Left ventricle myocardium superior (tissue), 1 donor: Measurements from ENCODE around the gene NEK8. TPM values are rescaled to one million over a fixed set of nuclear protein-coding genes. Genes with fewer than 3 reads are reported as not detected.

ENCODE experiments used
- ATAC-seq: fragments of 200-7000 bp; cut with Tn5 transposase; one replicate; pipeline ENCODE4 v1.9.1; 2020; ENCODE audit warnings: mild to moderate bottlenecking, moderate library complexity
- DNase-seq: peaks from one replicate; pipeline ENCODE4 v3.0.0-alpha.2; 2020
- intact Hi-C: fragments of 100-400 bp; cut with micrococcal nuclease; formaldehyde crosslinking; loops from one replicate; pipeline ENCODE4 v1.11.0; 2022
- total RNA-seq: library from RNA; stranded (reverse); fragmentation: NEBNext Ultra II Directional; extraction: Animal tissue kit (Norgen Biotek cat#: 25700); gene quantifications from one replicate; pipeline ENCODE4 v1.2.1, GENCODE V29; 2021
- donor health status: DM: no; HTN: yes; CAD: no; lungs with severe emphysema.

The NEK8 gene
- total RNA-seq, 1 donor from 2014 or later = 0.94 TPM

DNA sequence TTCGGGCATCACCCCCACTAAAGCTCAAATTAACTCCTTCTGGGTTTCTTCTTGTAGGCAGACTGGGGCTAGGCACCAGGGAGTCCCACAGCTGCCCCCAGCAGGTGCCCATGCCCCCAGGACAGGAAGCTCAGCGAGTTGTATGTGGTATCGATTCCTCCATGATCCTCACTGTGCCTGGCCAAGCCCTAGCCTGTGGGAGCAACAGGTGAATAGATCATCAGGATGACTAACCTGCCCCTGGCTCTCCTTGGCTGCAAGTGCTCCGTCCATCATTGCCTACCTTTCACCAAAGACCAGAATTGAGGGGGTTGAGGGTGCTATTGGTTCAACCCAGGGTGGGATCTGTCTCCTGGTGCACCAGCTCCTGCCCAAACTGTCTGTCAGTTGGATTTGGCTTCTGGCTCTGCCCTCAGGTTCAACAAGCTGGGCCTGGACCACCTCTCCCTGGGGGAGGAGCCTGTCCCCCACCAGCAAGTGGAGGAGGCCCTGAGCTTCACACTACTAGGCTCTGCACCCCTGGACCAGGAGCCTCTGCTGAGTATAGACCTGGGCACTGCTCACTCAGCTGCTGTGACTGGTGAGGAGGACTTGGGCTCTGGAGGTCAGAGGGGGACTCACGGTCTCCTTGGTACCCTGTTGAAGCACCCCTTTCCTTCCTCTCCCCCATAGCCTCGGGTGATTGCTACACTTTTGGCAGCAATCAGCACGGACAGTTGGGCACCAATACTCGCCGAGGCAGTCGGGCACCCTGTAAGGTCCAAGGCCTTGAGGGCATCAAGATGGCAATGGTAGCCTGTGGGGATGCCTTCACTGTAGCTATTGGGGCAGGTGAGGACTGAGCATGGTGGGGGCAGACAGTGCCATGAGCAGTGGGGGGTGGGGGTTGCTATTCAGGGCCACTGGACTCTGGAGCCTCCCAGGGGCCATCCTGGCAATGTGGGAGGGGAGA lies 12.1 kb downstream of the NEK8 start:
- intact Hi-C loops = no loop called here
- DNase-seq = no peak
- ATAC-seq = no peak

DNA sequence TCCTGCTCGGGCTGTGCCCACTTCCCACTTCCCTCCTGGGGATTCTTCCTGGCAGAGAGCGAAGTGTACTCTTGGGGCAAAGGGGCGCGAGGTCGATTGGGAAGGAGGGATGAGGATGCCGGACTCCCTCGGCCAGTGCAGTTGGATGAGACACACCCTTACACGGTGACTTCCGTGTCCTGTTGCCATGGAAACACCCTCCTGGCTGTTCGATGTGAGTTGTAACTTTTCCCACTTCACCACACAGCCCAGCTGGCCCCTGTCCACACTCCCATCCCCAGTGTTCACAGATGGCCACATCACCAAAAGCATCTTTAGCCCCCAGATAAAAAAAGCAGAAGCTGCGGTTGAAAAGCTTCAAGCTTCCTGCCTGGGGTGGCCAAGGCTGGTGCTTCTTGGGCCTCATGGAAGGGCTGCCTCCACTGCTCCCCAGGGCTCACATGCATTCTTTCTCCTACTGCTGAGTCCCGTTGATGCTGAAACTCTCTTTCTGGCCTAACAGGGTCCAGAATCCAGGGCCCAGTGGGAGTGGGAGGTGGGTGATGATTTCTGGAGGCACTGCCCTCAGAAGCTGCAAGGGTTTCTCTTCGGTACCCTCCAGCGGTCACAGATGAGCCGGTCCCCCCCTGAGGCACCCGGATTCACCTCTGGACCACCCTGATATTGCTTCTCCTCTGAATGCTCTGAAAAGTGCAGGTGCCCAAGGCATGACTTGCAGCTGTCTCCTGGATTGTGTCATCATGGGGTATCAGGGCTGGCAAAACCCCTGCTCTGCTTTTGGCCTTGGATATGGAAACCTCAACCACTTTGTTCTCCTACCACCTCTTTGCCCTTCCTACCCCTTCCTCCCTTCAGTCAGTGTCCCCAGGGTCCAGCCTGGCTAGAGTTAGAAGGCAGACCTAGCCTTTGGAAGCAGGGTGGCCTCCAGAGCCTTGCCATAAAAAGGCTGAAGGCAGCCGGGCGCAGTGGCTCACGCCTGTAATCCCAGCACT lies 13.1 kb downstream of the NEK8 start:
- DNase-seq = no peak
- intact Hi-C loops = no loop called here
- no peak for ATAC-seq

DNA sequence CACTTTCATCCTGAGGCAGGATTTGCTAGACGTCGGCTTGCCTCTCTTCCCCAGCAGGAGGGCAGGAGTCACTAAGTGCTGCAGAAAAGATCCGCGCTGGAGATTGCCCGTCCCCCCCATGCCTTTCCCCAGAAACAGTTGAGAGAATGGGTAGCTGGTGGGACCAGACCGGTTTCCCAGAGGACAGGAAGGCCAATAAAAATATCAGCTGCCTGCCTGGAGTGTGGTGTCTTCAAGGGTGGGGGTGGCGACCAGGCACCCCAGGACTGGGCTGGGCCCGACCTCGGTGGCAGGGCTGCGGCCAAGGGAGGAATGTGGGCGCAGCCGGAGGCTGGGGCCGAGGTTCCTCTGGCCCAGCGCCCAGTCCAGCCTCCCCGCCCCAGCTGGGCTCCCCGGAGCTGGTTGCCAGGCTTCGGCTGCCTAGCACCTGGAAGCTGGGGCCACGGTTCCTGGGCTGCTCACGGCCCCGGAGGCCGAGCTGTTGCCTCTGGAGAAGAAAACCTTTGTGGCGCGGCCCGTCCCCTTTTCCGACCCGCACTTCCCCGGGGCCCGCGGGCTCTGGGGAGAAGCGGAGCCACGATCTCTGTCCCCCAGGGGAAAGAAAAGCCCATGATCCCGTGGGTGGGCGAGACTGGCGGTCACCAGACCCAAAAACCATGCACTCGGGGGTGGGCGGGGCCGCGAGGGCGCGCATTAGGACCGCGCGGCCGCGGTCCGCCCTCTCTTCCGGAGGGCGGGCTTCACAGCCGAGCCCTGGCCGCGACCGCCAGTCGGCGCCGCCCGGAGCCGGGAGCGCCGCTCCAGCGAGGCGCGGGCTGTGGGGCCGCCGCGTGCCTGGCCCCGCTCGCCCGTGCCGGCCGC lies 14.9 kb downstream of the NEK8 start, which contains the start of gene TRAF4:
Gene TRAF4 (plus strand): TSS at position 769 of the 861 bp plus-strand sequence. CDS start 102 bp downstream, outside the sequence.
- DNase-seq (peak; percentile 89), ATAC-seq (peak; percentile 92)
- intact Hi-C loops = no loop called here

DNA sequence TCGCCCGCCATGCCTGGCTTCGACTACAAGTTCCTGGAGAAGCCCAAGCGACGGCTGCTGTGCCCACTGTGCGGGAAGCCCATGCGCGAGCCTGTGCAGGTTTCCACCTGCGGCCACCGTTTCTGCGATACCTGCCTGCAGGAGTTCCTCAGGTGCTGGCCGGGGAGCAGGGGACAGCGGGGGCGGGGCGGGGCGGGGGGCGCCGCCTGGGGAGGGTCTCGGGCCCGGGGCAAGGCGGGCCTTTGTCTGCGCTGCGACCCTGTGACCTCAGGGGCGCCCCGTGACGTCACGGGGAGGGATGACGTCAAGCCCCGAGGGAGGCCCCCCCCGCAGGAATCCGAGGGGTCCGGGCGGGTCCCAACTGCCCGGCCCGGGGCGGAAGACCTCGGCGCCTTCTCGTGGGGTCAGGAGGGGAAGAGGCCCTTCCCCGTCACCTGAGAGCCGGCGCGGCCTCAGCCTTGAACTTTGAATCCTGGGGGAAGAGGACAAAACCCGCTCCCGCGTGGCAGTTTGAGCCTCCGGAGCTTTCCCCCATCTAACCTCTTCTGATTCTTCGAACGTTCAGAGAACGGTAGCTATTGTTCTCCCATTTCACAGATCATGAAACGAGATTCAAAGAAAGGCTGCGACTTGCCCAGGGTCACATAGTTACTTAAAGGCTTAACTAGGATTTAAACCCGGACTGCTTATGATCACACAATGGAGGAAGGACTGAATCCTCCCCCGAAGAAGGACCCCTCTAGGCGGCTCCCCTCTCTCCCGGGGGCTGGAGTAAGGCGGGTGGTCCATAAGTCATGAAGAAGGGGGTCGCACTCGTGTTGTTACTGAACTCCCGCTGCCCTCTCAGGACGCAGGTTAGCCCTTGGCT lies 15.8 kb downstream of the NEK8 start:
- peak; percentile 61 for DNase-seq
- intact Hi-C loops = no loop called here
- ATAC-seq = peak; percentile 21

DNA sequence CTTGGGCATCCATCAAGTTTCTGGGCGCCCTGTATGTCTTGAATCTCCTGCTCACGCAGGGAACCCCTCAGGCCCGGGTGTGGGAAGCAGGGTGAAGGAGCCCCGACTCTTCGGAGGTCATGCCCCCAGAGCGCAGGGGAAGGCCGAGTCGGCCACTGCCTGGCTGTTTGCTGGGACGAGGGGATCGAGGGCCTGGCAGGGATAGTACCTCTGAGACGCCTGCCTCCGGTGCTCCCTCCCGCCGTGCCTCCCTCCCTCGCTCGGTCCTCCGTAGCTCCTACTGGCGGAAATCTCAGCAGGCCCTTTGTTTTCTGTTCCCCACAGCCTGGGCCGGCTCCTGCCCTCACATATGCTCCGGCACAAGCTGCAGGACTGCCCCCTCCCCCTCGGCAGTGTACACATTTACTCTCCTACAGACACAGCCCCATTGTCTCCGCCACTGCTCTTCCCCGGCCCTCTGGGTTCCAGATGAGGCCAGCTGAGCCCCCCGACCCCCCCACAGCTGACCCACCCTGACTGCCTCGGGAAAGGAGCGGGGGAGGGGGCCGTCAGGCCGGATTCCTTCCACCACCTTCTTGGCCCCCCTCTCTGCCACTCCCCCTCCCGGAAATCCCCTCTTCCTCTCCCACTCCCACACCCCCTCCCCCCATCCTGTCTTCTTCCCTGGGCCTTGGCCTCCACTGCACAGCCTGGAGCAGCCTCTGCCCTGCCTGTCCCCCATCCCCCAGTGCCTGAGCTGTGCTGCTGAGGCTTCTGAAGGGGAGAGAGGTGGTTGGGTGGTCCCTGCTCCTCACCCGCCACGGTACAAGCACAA lies 16.6 kb downstream of the NEK8 start:
- ATAC-seq (peak; percentile 19), DNase-seq (peak; percentile 47)
- intact Hi-C loops = no loop called here

DNA sequence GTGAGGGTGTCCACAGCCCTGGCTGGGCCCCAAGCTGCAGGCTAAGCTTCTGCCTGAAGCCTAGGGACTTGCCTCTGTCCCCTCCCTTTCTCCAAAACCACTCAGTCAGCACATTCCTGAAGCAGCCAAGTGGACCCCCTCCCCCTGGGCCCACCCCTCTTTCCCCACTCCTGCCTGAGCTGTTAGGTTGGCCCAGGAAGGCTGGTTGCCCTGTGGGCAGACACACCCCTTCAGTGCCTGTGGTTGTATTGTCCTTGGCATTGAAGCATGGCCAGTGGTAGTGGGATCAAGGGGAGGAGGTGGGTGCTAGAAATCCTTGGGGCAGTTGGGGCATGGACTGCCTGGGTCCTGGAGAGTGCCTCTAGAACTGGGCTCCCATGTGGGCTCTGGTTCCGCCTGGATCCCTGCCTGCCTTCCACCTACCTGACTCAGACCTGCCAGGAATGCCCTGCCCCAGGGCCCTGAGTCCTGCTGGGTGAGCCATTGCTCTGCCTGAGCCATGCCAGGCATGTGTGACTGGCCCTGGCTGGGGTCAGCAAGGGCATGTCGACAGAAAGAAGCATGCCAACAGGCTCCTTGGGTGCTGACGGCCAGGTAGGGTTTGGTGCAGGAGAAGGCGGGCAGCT lies 17.3 kb downstream of the NEK8 start:
- intact Hi-C loops = no loop called here
- ATAC-seq (no peak), DNase-seq (no peak)

DNA sequence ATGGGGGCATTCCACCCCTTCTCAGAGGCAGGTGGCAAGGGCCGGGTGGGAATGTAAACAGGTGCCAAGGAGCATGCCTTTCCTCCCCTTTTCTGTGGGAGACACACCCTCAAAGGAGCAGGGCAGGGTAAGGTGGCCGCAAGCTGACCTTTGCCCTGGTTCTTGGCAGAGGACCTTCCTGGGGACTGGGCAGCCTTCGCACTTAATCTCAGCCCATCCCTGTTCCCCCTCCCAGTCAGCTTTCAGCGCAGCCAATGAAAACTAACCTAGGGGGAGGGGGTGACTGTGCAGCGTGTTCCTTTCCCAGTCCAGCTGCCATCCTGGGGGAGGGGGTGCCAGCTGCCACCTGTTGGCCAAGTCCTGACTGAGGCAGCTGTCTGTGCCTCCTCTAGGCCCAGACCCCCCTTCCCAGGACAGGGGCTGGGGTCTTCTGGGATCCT lies 18.0 kb downstream of the NEK8 start:
- no peak for ATAC-seq
- intact Hi-C loops = no loop called here
- DNase-seq = no peak

DNA sequence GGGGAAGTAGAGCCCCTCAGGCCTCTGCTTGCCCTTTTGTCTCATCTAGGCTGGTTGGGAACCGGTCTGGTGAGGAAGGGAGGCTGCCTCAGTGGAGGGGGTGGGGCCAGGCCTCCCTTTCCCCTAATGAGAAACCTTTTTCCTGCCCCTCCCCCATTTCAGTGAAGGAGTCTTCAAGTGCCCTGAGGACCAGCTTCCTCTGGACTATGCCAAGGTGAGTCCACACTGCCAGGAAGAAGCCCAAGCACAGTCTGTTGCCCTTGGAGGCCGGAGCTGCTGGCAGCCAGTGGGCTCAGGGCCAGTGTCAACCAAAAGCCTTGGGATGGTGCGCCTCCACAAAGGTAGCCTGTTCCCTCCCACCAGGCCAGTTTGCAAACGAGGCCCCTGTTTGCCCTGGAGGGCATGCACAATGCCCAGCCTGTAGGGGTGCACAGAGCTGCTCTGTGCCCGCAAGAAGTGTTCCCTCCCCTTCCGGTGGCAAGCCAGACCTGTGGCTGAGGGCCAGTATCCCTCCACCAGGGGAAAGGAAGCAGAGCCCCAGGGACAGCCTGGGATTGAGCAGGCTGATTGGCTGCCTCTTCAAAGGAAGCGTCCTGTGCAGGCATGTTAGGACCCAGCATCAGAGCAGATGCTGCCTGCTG lies 18.6 kb downstream of the NEK8 start:
- DNase-seq = no peak
- ATAC-seq = no peak

DNA sequence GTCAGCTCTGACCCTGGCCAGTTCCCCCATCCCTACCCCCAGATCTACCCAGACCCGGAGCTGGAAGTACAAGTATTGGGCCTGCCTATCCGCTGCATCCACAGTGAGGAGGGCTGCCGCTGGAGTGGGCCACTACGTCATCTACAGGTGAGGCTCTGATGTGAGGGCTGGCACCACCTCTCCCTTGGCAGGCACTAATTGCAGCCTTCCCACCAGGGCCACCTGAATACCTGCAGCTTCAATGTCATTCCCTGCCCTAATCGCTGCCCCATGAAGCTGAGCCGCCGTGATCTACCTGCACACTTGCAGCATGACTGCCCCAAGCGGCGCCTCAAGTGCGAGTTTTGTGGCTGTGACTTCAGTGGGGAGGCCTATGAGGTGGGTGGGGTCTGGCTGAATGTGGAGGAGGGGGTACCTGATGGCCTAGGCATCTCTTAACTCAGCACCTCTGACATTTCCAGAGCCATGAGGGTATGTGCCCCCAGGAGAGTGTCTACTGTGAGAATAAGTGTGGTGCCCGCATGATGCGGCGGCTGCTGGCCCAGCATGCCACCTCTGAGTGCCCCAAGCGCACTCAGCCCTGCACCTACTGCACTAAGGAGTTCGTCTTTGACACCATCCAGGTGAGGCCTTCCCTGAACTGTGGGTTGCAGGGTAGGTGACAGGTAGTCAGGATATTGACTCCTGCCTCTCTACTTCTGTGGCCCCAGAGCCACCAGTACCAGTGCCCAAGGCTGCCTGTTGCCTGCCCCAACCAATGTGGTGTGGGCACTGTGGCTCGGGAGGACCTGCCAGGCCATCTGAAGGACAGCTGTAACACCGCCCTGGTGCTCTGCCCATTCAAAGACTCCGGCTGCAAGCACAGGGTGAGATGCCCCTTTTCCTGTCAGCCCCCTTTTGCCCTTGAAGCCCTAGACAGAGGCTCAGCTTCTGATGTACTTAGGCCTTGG lies 19.5 kb downstream of the NEK8 start:
- intact Hi-C loops = no loop called here
- DNase-seq (no peak), ATAC-seq (no peak)

More for the DNA sequence above, 18.6 kb downstream of the NEK8 start:
- intact Hi-C loops = no loop called here

DNA sequence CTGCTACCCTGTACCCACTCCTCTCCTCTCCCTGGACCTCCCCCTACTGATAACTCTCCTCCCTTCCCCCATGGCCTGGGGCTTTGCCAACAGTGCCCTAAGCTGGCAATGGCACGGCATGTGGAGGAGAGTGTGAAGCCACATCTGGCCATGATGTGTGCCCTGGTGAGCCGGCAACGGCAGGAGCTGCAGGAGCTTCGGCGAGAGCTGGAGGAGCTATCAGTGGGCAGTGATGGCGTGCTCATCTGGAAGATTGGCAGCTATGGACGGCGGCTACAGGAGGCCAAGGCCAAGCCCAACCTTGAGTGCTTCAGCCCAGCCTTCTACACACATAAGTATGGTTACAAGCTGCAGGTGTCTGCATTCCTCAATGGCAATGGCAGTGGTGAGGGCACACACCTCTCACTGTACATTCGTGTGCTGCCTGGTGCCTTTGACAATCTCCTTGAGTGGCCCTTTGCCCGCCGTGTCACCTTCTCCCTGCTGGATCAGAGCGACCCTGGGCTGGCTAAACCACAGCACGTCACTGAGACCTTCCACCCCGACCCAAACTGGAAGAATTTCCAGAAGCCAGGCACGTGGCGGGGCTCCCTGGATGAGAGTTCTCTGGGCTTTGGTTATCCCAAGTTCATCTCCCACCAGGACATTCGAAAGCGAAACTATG lies 20.4 kb downstream of the NEK8 start:
- DNase-seq (no peak), ATAC-seq (no peak)
- intact Hi-C loops = no loop called here

DNA sequence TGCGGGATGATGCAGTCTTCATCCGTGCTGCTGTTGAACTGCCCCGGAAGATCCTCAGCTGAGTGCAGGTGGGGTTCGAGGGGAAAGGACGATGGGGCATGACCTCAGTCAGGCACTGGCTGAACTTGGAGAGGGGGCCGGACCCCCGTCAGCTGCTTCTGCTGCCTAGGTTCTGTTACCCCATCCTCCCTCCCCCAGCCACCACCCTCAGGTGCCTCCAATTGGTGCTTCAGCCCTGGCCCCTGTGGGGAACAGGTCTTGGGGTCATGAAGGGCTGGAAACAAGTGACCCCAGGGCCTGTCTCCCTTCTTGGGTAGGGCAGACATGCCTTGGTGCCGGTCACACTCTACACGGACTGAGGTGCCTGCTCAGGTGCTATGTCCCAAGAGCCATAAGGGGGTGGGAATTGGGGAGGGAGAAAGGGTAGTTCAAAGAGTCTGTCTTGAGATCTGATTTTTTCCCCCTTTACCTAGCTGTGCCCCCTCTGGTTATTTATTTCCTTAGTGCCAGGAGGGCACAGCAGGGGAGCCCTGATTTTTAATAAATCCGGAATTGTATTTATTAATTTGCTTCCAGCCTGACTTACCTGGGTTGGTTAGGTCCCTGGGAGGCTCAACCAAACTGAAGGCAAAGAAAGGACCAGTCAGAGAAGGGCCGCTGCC lies 21.1 kb downstream of the NEK8 start:
- intact Hi-C loops = loop anchor here (2.0 kb wide), 1 partner anchor 21 kb away; the partner anchor contains the start of gene NEK8
- DNase-seq = no peak
- ATAC-seq = no peak

DNA sequence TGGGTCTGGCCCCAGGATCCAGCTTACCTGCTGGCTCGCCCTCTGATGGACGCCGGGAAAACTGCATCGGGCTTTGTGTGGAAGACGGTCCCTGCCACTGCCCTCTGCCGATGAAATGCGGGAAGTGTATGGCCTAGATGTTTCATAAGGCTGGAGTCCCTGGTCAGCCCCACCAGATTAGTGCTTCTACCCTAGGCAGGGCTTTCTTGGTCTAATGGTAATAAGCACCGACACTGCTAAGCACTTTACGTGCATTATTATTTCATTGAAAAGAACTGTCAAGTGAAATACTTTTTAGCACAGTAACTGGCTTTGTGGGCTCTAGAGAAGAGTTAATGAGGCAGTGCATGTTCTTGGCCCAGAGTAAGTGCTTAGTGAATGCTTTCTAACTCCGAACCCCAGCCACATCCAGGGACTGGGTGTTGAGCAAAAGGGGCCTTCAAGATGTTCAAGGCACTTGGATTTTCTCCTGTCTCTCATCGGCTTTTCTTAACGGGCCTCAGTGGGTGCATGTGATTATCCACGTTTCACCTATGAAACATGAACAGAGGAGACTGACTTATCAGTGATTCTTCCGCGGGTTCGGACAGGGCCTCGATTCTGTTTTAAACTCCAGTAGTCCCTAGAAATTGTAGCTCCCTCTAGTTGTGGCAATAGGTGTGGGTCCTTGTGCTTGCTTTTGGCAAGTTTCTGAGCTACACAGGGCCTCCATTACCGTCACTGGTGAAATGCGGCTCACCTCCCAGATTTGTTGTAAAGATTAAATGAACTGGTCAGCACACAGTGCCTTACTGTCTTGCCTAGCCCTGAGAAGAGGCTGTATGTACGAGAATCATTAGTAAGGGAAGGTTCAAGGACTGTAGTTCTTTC lies 21.8 kb downstream of the NEK8 start:
- DNase-seq (peak; percentile 95), ATAC-seq (peak; percentile 86)
- intact Hi-C loops = loop anchor here (2.0 kb wide), 1 partner anchor 22 kb away; the partner anchor contains the start of gene NEK8
